ENCODE data around the gene CCDC192.

The CCDC192 gene

GRCh38 chr5:127884416-127884815 lies 181.2 kb downstream of the CCDC192 start:
- TF ChIP-seq ESRRG (CRISPR knock-in tag; IDR thresholded peaks at IDR 0.05): no peak
- TF ChIP-seq RARB (CRISPR knock-in tag; IDR thresholded peaks at IDR 0.05): no peak
- no peak for TF ChIP-seq GLIS3 (CRISPR knock-in tag; IDR thresholded peaks at IDR 0.05)
- no peak for TF ChIP-seq TCF4 (CRISPR knock-in tag; IDR thresholded peaks at IDR 0.05; ENCODE audit: borderline replicate concordance)
- TF ChIP-seq CREB5 (CRISPR knock-in tag; IDR thresholded peaks at IDR 0.05; ENCODE audit: low read depth): no peak
- no peak for TF ChIP-seq ISL1 (CRISPR knock-in tag; IDR thresholded peaks at IDR 0.05)
- TF ChIP-seq BACH2 (CRISPR knock-in tag; IDR thresholded peaks at IDR 0.05; ENCODE audit: borderline replicate concordance): no peak
- TF ChIP-seq, protein P1, sequence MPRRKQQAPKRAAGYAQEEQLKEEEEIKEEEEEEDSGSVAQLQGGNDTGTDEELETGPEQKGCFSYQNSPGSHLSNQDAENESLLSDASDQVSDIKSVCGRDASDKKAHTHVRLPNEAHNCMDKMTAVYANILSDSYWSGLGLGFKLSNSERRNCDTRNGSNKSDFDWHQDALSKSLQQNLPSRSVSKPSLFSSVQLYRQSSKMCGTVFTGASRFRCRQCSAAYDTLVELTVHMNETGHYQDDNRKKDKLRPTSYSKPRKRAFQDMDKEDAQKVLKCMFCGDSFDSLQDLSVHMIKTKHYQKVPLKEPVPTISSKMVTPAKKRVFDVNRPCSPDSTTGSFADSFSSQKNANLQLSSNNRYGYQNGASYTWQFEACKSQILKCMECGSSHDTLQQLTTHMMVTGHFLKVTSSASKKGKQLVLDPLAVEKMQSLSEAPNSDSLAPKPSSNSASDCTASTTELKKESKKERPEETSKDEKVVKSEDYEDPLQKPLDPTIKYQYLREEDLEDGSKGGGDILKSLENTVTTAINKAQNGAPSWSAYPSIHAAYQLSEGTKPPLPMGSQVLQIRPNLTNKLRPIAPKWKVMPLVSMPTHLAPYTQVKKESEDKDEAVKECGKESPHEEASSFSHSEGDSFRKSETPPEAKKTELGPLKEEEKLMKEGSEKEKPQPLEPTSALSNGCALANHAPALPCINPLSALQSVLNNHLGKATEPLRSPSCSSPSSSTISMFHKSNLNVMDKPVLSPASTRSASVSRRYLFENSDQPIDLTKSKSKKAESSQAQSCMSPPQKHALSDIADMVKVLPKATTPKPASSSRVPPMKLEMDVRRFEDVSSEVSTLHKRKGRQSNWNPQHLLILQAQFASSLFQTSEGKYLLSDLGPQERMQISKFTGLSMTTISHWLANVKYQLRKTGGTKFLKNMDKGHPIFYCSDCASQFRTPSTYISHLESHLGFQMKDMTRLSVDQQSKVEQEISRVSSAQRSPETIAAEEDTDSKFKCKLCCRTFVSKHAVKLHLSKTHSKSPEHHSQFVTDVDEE (CRISPR knock-in tag; IDR thresholded peaks at IDR 0.05): no peak
- no peak for TF ChIP-seq PPARA (CRISPR knock-in tag; IDR thresholded peaks at IDR 0.05; ENCODE audit: borderline replicate concordance)
- no peak for TF ChIP-seq ARNTL (CRISPR knock-in tag; IDR thresholded peaks at IDR 0.05; ENCODE audit: borderline replicate concordance, low read depth)
- no peak for TF ChIP-seq ZNF70 (CRISPR knock-in tag; IDR thresholded peaks at IDR 0.05)
- no peak for TF ChIP-seq ZNF565 (CRISPR knock-in tag; conservative IDR thresholded peaks at IDR 0.05; ENCODE audit: low read depth)
- no peak for TF ChIP-seq TOX (CRISPR knock-in tag; IDR thresholded peaks at IDR 0.05; ENCODE audit: borderline replicate concordance)
- TF ChIP-seq CSDC2 (CRISPR knock-in tag; IDR thresholded peaks at IDR 0.05): no peak
- ATAC-seq: no peak

DNA sequence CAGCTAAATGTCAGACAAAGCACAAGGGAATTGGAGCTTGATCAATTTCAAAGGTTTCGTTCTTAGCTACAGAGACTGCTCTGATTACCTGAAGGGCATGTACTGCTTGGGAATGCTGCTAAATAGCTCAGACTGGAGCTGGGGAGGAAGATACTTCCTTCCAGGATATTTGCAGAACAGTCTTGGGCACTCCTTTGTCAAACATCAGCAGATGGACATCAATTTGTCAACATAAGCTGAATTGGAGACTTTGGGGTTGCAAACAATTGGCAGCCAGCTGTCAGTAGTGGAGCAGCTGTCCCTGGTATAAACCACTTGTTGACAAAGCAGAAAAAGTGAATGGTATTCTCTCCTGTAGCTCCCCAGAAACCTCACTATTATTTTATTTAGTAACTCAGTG lies 182.0 kb downstream of the CCDC192 start:
- ATAC-seq: no peak
- TF ChIP-seq PPARA (CRISPR knock-in tag; IDR thresholded peaks at IDR 0.05; ENCODE audit: borderline replicate concordance) (no peak), GLIS3 (CRISPR knock-in tag; IDR thresholded peaks at IDR 0.05) (no peak), CREB5 (CRISPR knock-in tag; IDR thresholded peaks at IDR 0.05; ENCODE audit: low read depth) (no peak), ISL1 (CRISPR knock-in tag; IDR thresholded peaks at IDR 0.05) (no peak), ZFP30 (CRISPR knock-in tag; IDR thresholded peaks at IDR 0.05) (no peak), ZNF565 (CRISPR knock-in tag; conservative IDR thresholded peaks at IDR 0.05; ENCODE audit: low read depth) (no peak), ZC3H10 (CRISPR knock-in tag; IDR thresholded peaks at IDR 0.05) (no peak), BACH2 (CRISPR knock-in tag; IDR thresholded peaks at IDR 0.05; ENCODE audit: borderline replicate concordance) (no peak), TCF4 (CRISPR knock-in tag; IDR thresholded peaks at IDR 0.05; ENCODE audit: borderline replicate concordance) (no peak), TOX (CRISPR knock-in tag; IDR thresholded peaks at IDR 0.05; ENCODE audit: borderline replicate concordance) (no peak), ZNF70 (CRISPR knock-in tag; IDR thresholded peaks at IDR 0.05) (no peak), OSR1 (CRISPR knock-in tag; IDR thresholded peaks at IDR 0.05) (no peak), SNAI2 (CRISPR knock-in tag; IDR thresholded peaks at IDR 0.05) (no peak), ZFP3 (CRISPR knock-in tag; IDR thresholded peaks at IDR 0.05) (no peak), POU6F1 (CRISPR knock-in tag; IDR thresholded peaks at IDR 0.05; ENCODE audit: borderline replicate concordance, low read depth) (no peak), ARNTL (CRISPR knock-in tag; IDR thresholded peaks at IDR 0.05; ENCODE audit: borderline replicate concordance, low read depth) (no peak), RARB (CRISPR knock-in tag; IDR thresholded peaks at IDR 0.05) (no peak)
- TF ChIP-seq, protein P2, sequence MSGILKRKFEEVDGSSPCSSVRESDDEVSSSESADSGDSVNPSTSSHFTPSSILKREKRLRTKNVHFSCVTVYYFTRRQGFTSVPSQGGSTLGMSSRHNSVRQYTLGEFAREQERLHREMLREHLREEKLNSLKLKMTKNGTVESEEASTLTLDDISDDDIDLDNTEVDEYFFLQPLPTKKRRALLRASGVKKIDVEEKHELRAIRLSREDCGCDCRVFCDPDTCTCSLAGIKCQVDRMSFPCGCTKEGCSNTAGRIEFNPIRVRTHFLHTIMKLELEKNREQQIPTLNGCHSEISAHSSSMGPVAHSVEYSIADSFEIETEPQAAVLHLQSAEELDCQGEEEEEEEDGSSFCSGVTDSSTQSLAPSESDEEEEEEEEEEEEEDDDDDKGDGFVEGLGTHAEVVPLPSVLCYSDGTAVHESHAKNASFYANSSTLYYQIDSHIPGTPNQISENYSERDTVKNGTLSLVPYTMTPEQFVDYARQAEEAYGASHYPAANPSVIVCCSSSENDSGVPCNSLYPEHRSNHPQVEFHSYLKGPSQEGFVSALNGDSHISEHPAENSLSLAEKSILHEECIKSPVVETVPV (CRISPR knock-in tag; IDR thresholded peaks at IDR 0.05): no peak
- TF ChIP-seq, protein P3, sequence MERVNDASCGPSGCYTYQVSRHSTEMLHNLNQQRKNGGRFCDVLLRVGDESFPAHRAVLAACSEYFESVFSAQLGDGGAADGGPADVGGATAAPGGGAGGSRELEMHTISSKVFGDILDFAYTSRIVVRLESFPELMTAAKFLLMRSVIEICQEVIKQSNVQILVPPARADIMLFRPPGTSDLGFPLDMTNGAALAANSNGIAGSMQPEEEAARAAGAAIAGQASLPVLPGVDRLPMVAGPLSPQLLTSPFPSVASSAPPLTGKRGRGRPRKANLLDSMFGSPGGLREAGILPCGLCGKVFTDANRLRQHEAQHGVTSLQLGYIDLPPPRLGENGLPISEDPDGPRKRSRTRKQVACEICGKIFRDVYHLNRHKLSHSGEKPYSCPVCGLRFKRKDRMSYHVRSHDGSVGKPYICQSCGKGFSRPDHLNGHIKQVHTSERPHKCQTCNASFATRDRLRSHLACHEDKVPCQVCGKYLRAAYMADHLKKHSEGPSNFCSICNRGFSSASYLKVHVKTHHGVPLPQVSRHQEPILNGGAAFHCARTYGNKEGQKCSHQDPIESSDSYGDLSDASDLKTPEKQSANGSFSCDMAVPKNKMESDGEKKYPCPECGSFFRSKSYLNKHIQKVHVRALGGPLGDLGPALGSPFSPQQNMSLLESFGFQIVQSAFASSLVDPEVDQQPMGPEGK (CRISPR knock-in tag; IDR thresholded peaks at IDR 0.05; ENCODE audit: borderline replicate concordance): no peak

Data from SK-N-SH treated with all-trans-retinoic acid at 6 μM for 48 hours (cell line).